ENCODE data around the gene VPS54.

- TF ChIP-seq EGR1 (IDR thresholded peaks at IDR 0.05; ENCODE audit: low read depth in 2 of 2) (no peak), CTCF (IDR thresholded peaks at IDR 0.05; ENCODE audit: low read depth, low read length, missing input control) (no peak), RAD21 (IDR thresholded peaks at IDR 0.05) (no peak), HNF4G (IDR thresholded peaks at IDR 0.05) (no peak), SP1 (IDR thresholded peaks at IDR 0.05) (no peak), REST (IDR thresholded peaks at IDR 0.05) (no peak), TAF1 (conservative IDR thresholded peaks at IDR 0.05) (no peak), MAX (IDR thresholded peaks at IDR 0.05) (no peak), RXRA (IDR thresholded peaks at IDR 0.05) (no peak), YY1 (IDR thresholded peaks at IDR 0.05) (no peak)
Measured at GRCh38 chr2:63983986-63984605, 35.1 kb downstream of the VPS54 start.

Data from liver (tissue), 3 donors.